ENCODE results near the gene HCFC2. TPM values are rescaled to one million over a fixed set of nuclear protein-coding genes. Genes with fewer than 3 reads are reported as not detected.

The HCFC2 gene
- total and polyA plus RNA-seq, 2 of the 8 experiments (the other 6 are each of a cell fraction or from before 2014, with no cell fraction given) = 0.62 to 1.8 TPM

DNA sequence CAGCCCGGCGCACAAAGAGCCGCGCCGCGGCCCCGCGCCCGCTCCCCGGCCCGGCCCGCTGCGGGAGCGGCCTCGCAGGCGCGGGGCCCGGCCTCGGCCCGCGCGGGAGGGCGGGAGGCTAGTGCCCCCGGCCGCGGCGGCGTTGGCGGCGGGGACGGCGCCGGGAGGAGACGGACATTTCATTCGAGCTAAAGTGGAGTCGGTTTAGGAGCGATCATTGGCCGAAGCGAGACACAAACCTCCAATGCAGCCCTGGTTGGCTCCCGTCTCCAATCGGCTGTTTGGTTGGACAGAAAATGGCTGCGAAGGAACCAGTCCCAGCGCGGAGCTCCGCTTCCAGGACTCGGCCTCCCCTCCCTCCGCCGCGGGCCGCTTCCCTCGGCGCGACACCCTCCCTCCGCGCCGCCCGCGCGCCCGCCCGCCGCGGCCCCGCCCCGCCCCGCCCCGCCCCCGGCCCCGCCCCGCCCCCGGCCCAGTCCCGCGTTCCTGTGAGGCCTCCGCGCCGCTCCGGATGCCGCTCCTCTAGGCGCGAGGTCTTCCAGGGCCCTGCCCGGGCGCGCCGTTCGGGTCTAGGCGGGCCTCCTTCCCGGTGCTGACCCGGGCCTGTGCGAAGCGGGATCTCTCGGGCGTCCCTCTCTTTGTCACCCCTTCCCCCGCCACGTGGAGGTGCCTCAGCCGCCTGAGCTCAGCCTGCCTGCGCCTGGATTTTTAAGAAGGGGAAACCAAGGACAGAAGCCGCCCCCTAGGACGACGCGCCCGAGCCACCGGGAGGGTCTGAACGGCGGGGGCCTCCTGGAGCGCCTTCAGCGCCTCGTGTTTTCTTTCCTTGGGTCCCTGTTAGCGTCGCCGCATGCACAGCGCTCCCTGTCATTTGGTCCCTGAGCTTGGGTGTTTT, 73.8 kb downstream of the HCFC2 start, which contains the start of gene NFYB (continued):
- TF ChIP-seq RBBP5 (IDR thresholded peaks at IDR 0.05; ENCODE audit: borderline replicate concordance, low read depth, low read length) = peak; percentile 35; the same call in 1 of the 2 replicates
- TF ChIP-seq FOSL1 (IDR thresholded peaks at IDR 0.05; ENCODE audit: insufficient read depth, low read depth, low read length) = no peak
- TF ChIP-seq POLR2A (IDR thresholded peaks at IDR 0.05; ENCODE audit: control extremely low read depth in 1 of 2, low read depth in 2 of 2, low read length in 2 of 2) = peak; percentile 90 to 92
- peak in 1 of 2 experiments; percentile 100; a peak in 1 of 3 replicates for TF ChIP-seq EP300 (IDR thresholded peaks at IDR 0.05; ENCODE audit: borderline replicate concordance in 1 of 2, low read depth in 2 of 2, low read length in 2 of 2)
- TF ChIP-seq KDM4A (IDR thresholded peaks at IDR 0.05; ENCODE audit: low read depth, low read length, severe bottlenecking) = peak; percentile 58
- no peak for TF ChIP-seq CHD1 (IDR thresholded peaks at IDR 0.05; ENCODE audit: low read depth, low read length)
- peak; percentile 83 for TF ChIP-seq MAX (IDR thresholded peaks at IDR 0.05)
- TF ChIP-seq NANOG (IDR thresholded peaks at IDR 0.05; ENCODE audit: insufficient read depth, low read depth, low read length, poor library complexity, severe bottlenecking) = peak; percentile 48
- peak; percentile 99 for TF ChIP-seq JUND (IDR thresholded peaks at IDR 0.05; ENCODE audit: low read length)
- TF ChIP-seq TAF1 (IDR thresholded peaks at IDR 0.05; ENCODE audit: low read depth, low read length) = peak; percentile 94
- TF ChIP-seq, protein P1, sequence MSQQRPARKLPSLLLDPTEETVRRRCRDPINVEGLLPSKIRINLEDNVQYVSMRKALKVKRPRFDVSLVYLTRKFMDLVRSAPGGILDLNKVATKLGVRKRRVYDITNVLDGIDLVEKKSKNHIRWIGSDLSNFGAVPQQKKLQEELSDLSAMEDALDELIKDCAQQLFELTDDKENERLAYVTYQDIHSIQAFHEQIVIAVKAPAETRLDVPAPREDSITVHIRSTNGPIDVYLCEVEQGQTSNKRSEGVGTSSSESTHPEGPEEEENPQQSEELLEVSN (IDR thresholded peaks at IDR 0.05) = peak; percentile 90
- TF ChIP-seq TAF7 (optimal IDR thresholded peaks at IDR 0.05; ENCODE audit: borderline replicate concordance, low read depth, low read length) = peak; percentile 78
- TF ChIP-seq RNF2 (IDR thresholded peaks at IDR 0.05; ENCODE audit: borderline replicate concordance, low read depth, low read length, missing control alignments, poor library complexity, severe bottlenecking) = no peak
- peak; percentile 80; the same call in 1 of the 2 replicates for TF ChIP-seq GTF2F1 (IDR thresholded peaks at IDR 0.05; ENCODE audit: borderline replicate concordance, low read depth, low read length)
- peak; percentile 48 to 79; a peak in 2 of 4 replicates for TF ChIP-seq SIN3A (conservative IDR thresholded peaks at IDR 0.05 in 1 of 2, IDR thresholded peaks at IDR 0.05 in 1 of 2; ENCODE audit: low read depth in 1 of 2, low read length in 2 of 2)
- TF ChIP-seq CTBP2 (IDR thresholded peaks at IDR 0.05; ENCODE audit: borderline replicate concordance, insufficient read depth, insufficient read length, low read length) = no peak
- peak; percentile 90 for TF ChIP-seq TBP (IDR thresholded peaks at IDR 0.05; ENCODE audit: low read depth, low read length)
- no peak for TF ChIP-seq POU5F1 (IDR thresholded peaks at IDR 0.05; ENCODE audit: low read depth, low read length)
- no peak for TF ChIP-seq MAFK (IDR thresholded peaks at IDR 0.05; ENCODE audit: low read depth, low read length)
- peak; percentile 44; the same call in 1 of the 2 replicates for TF ChIP-seq CREB1 (IDR thresholded peaks at IDR 0.05)

Measured in H1 (cell line).